Endothelial cell of umbilical vein (primary cell): ENCODE results near the gene MAG.

Experiments used
- CTCF ChIP-seq, 2 donors: IDR thresholded peaks; 1 replicate in 1 of 2; 2 replicates in 1 of 2; pipeline ENCODE4 v1.5.1; 2011; ENCODE audit warnings: low read length in 2 of 2, mild to moderate bottlenecking in 2 of 2, moderate library complexity in 2 of 2, control low read depth in 1 of 2, inconsistent platforms in 1 of 2, low read depth in 1 of 2; ENCODE audit not compliant: insufficient read depth in 1 of 2; ENCODE audit errors: extremely low read depth in 1 of 2
- EZH2 ChIP-seq: IDR thresholded peaks from 2 replicates; pipeline ENCODE4 v1.6.1; 2012; ENCODE audit warnings: borderline replicate concordance, low read depth, mild to moderate bottlenecking, moderate library complexity, low read length, inconsistent platforms; ENCODE audit not compliant: severe bottlenecking
- MAX ChIP-seq: IDR thresholded peaks from 2 replicates; pipeline ENCODE4 v1.6.1; 2011; ENCODE audit not compliant: insufficient read depth, insufficient read length
- MYC ChIP-seq: IDR thresholded peaks from one replicate; pipeline ENCODE4 v1.6.1; 2011; ENCODE audit warnings: mild to moderate bottlenecking, low read depth, low read length
- POLR2A ChIP-seq: IDR thresholded peaks from 2 replicates; pipeline ENCODE4 v1.6.1; 2012; ENCODE audit warnings: low read depth, mild to moderate bottlenecking, control low read depth, low read length
- POLR2AphosphoS5 ChIP-seq: IDR thresholded peaks from 2 replicates; pipeline ENCODE4 v1.6.1; 2012; ENCODE audit warnings: low read depth, mild to moderate bottlenecking, control low read depth, low read length, moderate library complexity; ENCODE audit not compliant: insufficient read depth

DNA sequence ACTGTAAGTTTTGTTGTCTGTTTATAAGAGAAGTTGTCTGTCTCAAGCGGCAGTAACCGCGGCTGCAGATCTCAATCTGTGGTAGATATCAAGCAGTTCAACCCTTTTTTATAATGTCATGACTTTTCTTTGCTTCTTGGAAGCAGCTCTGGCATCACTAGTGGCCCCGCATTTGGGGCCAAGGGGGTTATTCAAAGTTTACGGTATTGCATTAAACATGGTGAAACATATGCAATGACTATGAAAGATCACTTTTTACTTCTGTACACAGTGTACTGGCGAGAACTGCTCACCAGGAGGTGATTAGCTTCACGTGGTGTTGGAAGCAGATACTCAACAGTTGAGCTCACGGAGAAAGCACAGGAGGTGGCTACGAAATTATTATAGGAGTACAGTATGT, 61.7 kb downstream of the MAG start:
- TF ChIP-seq POLR2A (no peak), MAX (no peak), CTCF (IDR thresholded peaks at IDR 0.05; ENCODE audit: extremely low read depth in 1 of 2, insufficient read depth in 1 of 2, low read depth in 1 of 2, low read length in 2 of 2) (no peak), EZH2 (no peak), POLR2AphosphoS5 (no peak), MYC (no peak)
